ENCODE results near the gene RASSF9.

RASSF9 gene

DNA sequence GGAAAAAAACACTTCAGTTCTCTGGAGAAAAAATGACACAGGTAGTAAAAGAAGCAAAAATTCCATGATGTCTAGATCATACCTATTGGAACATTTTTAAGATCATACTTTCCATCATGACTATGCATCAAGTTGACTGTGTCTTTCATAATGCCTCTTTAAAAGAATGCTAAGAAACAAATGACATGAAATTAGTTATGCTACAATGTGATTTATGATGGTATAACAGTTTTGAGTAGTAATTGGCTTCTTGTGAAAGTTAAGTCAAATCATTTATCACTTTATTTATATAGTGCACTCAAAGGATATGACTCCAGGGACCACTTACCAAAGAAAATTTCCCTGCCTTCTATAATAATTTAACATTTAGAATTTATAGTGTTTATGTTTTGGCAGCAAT is 28.5 kb downstream of the RASSF9 start:
- CTCF ChIA-PET, result no interaction called here

GRCh38 chr12:85805654-85806053 is 30.6 kb downstream of the RASSF9 start:
- TF ChIP-seq FOXA1 (IDR thresholded peaks at IDR 0.05), result no peak
- TF ChIP-seq SUZ12 (IDR thresholded peaks at IDR 0.05), result no peak
- no peak for TF ChIP-seq NFRKB (IDR thresholded peaks at IDR 0.05)
- no peak for TF ChIP-seq ZNF384 (IDR thresholded peaks at IDR 0.05)
- TF ChIP-seq ARNT (IDR thresholded peaks at IDR 0.05), result no peak
- no peak for TF ChIP-seq L3MBTL2 (conservative IDR thresholded peaks at IDR 0.05)
- TF ChIP-seq FOXK2 (IDR thresholded peaks at IDR 0.05), result no peak
- TF ChIP-seq, protein P1, sequence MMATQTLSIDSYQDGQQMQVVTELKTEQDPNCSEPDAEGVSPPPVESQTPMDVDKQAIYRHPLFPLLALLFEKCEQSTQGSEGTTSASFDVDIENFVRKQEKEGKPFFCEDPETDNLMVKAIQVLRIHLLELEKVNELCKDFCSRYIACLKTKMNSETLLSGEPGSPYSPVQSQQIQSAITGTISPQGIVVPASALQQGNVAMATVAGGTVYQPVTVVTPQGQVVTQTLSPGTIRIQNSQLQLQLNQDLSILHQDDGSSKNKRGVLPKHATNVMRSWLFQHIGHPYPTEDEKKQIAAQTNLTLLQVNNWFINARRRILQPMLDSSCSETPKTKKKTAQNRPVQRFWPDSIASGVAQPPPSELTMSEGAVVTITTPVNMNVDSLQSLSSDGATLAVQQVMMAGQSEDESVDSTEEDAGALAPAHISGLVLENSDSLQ (IDR thresholded peaks at IDR 0.05), result no peak
- TF ChIP-seq LEF1 (IDR thresholded peaks at IDR 0.05; ENCODE audit: borderline replicate concordance), result no peak
- TF ChIP-seq TARDBP (IDR thresholded peaks at IDR 0.05), result no peak
- TF ChIP-seq CTBP1 (IDR thresholded peaks at IDR 0.05; ENCODE audit: borderline replicate concordance), result no peak
- TF ChIP-seq ELF4 (IDR thresholded peaks at IDR 0.05), result no peak
- TF ChIP-seq FOXM1 (IDR thresholded peaks at IDR 0.05; ENCODE audit: borderline replicate concordance), result no peak
- TF ChIP-seq SP1 (IDR thresholded peaks at IDR 0.05), result no peak
- TF ChIP-seq HDGF (IDR thresholded peaks at IDR 0.05; ENCODE audit: borderline replicate concordance), result no peak
- TF ChIP-seq BHLHE40 (IDR thresholded peaks at IDR 0.05; ENCODE audit: borderline replicate concordance), result no peak
- DNase-seq (ENCODE audit: extremely low spot score), result no peak
- CTCF ChIA-PET, result no interaction called here
- POLR2A ChIA-PET, result no interaction called here

More for the DNA sequence above, 28.5 kb downstream of the RASSF9 start:
- POLR2A ChIA-PET, result no interaction called here
- no peak for TF ChIP-seq LEF1 (IDR thresholded peaks at IDR 0.05; ENCODE audit: borderline replicate concordance)
- no peak for TF ChIP-seq SP1 (IDR thresholded peaks at IDR 0.05)
- TF ChIP-seq, protein P1 (IDR thresholded peaks at IDR 0.05), result peak; percentile 66
- no peak for TF ChIP-seq ELF4 (IDR thresholded peaks at IDR 0.05)
- DNase-seq (ENCODE audit: extremely low spot score), result no peak

DNA sequence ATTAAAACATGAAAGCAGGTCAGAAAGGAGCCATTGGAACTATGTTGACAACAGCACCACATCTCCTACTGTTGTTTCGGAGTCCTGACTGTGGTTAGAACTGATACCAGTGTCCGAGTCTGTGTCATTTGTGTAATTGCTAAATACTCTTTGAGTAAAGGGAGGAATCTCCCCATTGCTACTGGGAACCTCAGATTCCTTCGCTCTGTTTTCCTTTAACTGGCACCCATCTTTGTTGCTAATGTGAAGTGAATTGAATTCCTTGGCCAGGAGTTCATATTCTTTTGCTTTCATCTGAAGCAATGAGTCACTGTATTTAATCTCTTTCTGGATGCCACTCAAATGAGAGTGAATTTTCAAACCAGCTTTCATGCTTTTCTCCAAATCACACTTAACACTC is 31.5 kb downstream of the RASSF9 start:
- TF ChIP-seq CTBP1 (IDR thresholded peaks at IDR 0.05; ENCODE audit: borderline replicate concordance), result no peak
- no peak for TF ChIP-seq ZNF384 (IDR thresholded peaks at IDR 0.05)
- TF ChIP-seq FOXK2 (IDR thresholded peaks at IDR 0.05), result no peak
- no peak for TF ChIP-seq NFRKB (IDR thresholded peaks at IDR 0.05)
- TF ChIP-seq SP1 (IDR thresholded peaks at IDR 0.05), result no peak
- TF ChIP-seq ARNT (IDR thresholded peaks at IDR 0.05), result no peak
- TF ChIP-seq LEF1 (IDR thresholded peaks at IDR 0.05; ENCODE audit: borderline replicate concordance), result no peak
- TF ChIP-seq SUZ12 (IDR thresholded peaks at IDR 0.05), result no peak
- TF ChIP-seq FOXM1 (IDR thresholded peaks at IDR 0.05; ENCODE audit: borderline replicate concordance), result no peak
- CTCF ChIA-PET, result no interaction called here
- no peak for DNase-seq (ENCODE audit: extremely low spot score)
- POLR2A ChIA-PET, result no interaction called here

DNA sequence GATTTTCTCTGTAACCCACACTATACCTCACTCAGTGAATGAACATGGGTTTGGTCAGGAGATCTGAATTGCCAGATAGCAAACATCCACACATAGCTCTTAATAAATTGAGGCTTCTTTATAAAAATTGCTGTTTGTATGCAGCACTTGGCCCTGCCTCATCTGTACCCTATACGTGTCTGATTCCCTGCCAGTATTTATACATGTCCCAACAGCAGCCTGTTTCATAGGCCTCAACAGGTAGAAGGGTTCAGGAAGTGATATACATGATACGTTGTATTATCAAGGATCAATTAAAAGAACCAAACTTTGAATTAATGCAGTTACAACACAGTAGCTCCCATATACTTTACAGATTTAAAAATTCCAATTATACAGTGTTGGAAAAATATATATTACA is 32.3 kb downstream of the RASSF9 start:
- no peak for TF ChIP-seq TARDBP (IDR thresholded peaks at IDR 0.05)
- TF ChIP-seq ARNT (IDR thresholded peaks at IDR 0.05), result no peak
- TF ChIP-seq BHLHE40 (IDR thresholded peaks at IDR 0.05; ENCODE audit: borderline replicate concordance), result no peak
- TF ChIP-seq, protein P1 (IDR thresholded peaks at IDR 0.05), result no peak
- no peak for TF ChIP-seq FOXA1 (IDR thresholded peaks at IDR 0.05)
- no peak for TF ChIP-seq FOXK2 (IDR thresholded peaks at IDR 0.05)
- no peak for TF ChIP-seq SP1 (IDR thresholded peaks at IDR 0.05)
- no peak for TF ChIP-seq SUZ12 (IDR thresholded peaks at IDR 0.05)
- TF ChIP-seq HDGF (IDR thresholded peaks at IDR 0.05; ENCODE audit: borderline replicate concordance), result no peak
- no peak for TF ChIP-seq LEF1 (IDR thresholded peaks at IDR 0.05; ENCODE audit: borderline replicate concordance)
- TF ChIP-seq FOXM1 (IDR thresholded peaks at IDR 0.05; ENCODE audit: borderline replicate concordance), result no peak
- TF ChIP-seq ZNF384 (IDR thresholded peaks at IDR 0.05), result no peak
- TF ChIP-seq ELF4 (IDR thresholded peaks at IDR 0.05), result no peak
- TF ChIP-seq CTBP1 (IDR thresholded peaks at IDR 0.05; ENCODE audit: borderline replicate concordance), result no peak
- DNase-seq (ENCODE audit: extremely low spot score), result no peak
- ChIA-PET POLR2A (no interaction called here), CTCF (no interaction called here)

DNA sequence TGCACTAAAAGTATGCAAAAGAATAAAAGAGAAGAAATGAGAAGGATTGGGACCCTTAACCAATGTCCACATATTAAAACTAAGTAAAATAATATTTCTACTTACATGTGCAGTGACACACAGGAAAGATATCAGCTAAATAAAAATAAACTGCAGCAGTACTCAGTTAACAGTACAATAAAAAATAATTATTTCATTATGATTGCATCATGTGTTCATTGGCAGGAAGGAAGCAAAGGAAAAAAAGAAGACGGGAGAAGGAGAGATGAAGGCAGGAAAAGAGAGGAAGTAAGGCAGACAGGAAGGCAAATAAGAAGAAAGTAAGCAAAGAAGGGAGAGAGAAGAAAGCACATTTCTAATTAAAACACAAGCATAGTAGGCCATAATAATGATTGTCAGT is 33.0 kb downstream of the RASSF9 start:
- TF ChIP-seq FOXM1 (IDR thresholded peaks at IDR 0.05; ENCODE audit: borderline replicate concordance) (no peak), FOXK2 (IDR thresholded peaks at IDR 0.05) (no peak), CTBP1 (IDR thresholded peaks at IDR 0.05; ENCODE audit: borderline replicate concordance) (no peak), BHLHE40 (IDR thresholded peaks at IDR 0.05; ENCODE audit: borderline replicate concordance) (no peak), ELF4 (IDR thresholded peaks at IDR 0.05) (no peak), HDGF (IDR thresholded peaks at IDR 0.05; ENCODE audit: borderline replicate concordance) (no peak), SP1 (IDR thresholded peaks at IDR 0.05) (no peak), NFRKB (IDR thresholded peaks at IDR 0.05) (no peak), L3MBTL2 (conservative IDR thresholded peaks at IDR 0.05) (no peak), FOXA1 (IDR thresholded peaks at IDR 0.05) (no peak), ARNT (IDR thresholded peaks at IDR 0.05) (no peak), ZNF384 (IDR thresholded peaks at IDR 0.05) (no peak), TARDBP (IDR thresholded peaks at IDR 0.05) (no peak), LEF1 (IDR thresholded peaks at IDR 0.05; ENCODE audit: borderline replicate concordance) (no peak)
- TF ChIP-seq, protein P1 (IDR thresholded peaks at IDR 0.05), result no peak
- DNase-seq (ENCODE audit: extremely low spot score), result no peak
- POLR2A ChIA-PET, result no interaction called here
- CTCF ChIA-PET, result no interaction called here

- ChIA-PET CTCF (no interaction called here), POLR2A (no interaction called here)
- TF ChIP-seq ZNF384 (IDR thresholded peaks at IDR 0.05) (no peak), FOXM1 (IDR thresholded peaks at IDR 0.05; ENCODE audit: borderline replicate concordance) (no peak), CTBP1 (IDR thresholded peaks at IDR 0.05; ENCODE audit: borderline replicate concordance) (no peak), FOXK2 (IDR thresholded peaks at IDR 0.05) (no peak), L3MBTL2 (conservative IDR thresholded peaks at IDR 0.05) (no peak)
- no peak for DNase-seq (ENCODE audit: extremely low spot score)
Observed at GRCh38 chr12:85798122-85798521, 38.1 kb downstream of the RASSF9 start.
